HG03457 (cell line): Measurements from ENCODE around the gene ZNF469.

Source experiments
- ATAC-seq: cut with Tn5 transposase; IDR thresholded peaks from one replicate; pipeline ENCODE4 v1.9.1; 2021; ENCODE audit warnings: moderate number of reproducible peaks; ENCODE audit not compliant: unreplicated experiment

Gene ZNF469

GRCh38 chr16:88376835-88377726 is 5.7 kb upstream of the ZNF469 start:
- ATAC-seq, result no peak

GRCh38 chr16:88377961-88378360 is 4.8 kb upstream of the ZNF469 start:
- no peak for ATAC-seq

- no peak for ATAC-seq
Measured at GRCh38 chr16:88378401-88378800, 4.4 kb upstream of the ZNF469 start.

- no peak for ATAC-seq
Measured at GRCh38 chr16:88378836-88379693, 3.7 kb upstream of the ZNF469 start.

GRCh38 chr16:88379694-88380040 is 3.1 kb upstream of the ZNF469 start:
- ATAC-seq, result no peak

- no peak for ATAC-seq
Measured at GRCh38 chr16:88380099-88380498, 2.7 kb upstream of the ZNF469 start.

- no peak for ATAC-seq
Measured at GRCh38 chr16:88380619-88381018, 2.1 kb upstream of the ZNF469 start.

GRCh38 chr16:88381820-88382451 is 823 bp upstream of the ZNF469 start:
- no peak for ATAC-seq

- no peak for ATAC-seq
Measured at GRCh38 chr16:88383401-88384221, 852 bp downstream of the ZNF469 start.

- ATAC-seq, result no peak
Measured at GRCh38 chr16:88384222-88385111, 1.7 kb downstream of the ZNF469 start.

GRCh38 chr16:88385112-88385594 is 2.4 kb downstream of the ZNF469 start:
- ATAC-seq, result no peak

GRCh38 chr16:88385831-88386815 is 3.4 kb downstream of the ZNF469 start:
- no peak for ATAC-seq

- no peak for ATAC-seq
Measured at GRCh38 chr16:88387180-88387765, 4.5 kb downstream of the ZNF469 start.

- no peak for ATAC-seq
Measured at GRCh38 chr16:88387941-88388627, 5.3 kb downstream of the ZNF469 start.

- ATAC-seq, result no peak
Measured at GRCh38 chr16:88389191-88389590, 6.4 kb downstream of the ZNF469 start.

- ATAC-seq, result no peak
Measured at GRCh38 chr16:88389621-88390160, 6.9 kb downstream of the ZNF469 start.

GRCh38 chr16:88390265-88390664 is 7.5 kb downstream of the ZNF469 start:
- no peak for ATAC-seq
